Nasal cavity respiratory epithelium epithelial cell of viscerocranial mucosa (primary cell): Measurements from ENCODE around the gene TMPRSS5. TPM values are rescaled to one million over a fixed set of nuclear protein-coding genes. Genes with fewer than 3 reads are reported as not detected.

Source experiments
- total RNA-seq: library from RNA; depleted of rRNA; stranded (reverse); fragments of >200 nt; gene quantifications from 2 replicates; pipeline ENCODE4 v1.2.3, GENCODE V29; 2014

Gene TMPRSS5
- total RNA-seq, result under 0.01 and 0.14 TPM in 2 replicates

GRCh38 chr11:113705871-113706655 lies at the start of gene TMPRSS5:
Gene TMPRSS5, minus strand, starts transcription at chr11:113706308. Its CDS starts 84 bp downstream, at chr11:113706224.

Other genes starting within 250 kb of the TMPRSS5 start
- 0.14 TPM in 1 of 2 replicates, not detected in the other for gene DRD2, start 230.9 kb downstream of the TMPRSS5 start, total RNA-seq
- gene ZW10, start 67.4 kb upstream of the TMPRSS5 start, total RNA-seq, result 23.6 and 25.6 TPM in 2 replicates
- gene CLDN25, start 73.5 kb upstream of the TMPRSS5 start, total RNA-seq, result not detected in 2 replicates
- 33.5 and 41.1 TPM in 2 replicates for gene USP28, start 169.3 kb upstream of the TMPRSS5 start, total RNA-seq
- gene HTR3B, start 198.5 kb upstream of the TMPRSS5 start, total RNA-seq, result not detected in 2 replicates